GM23248 (cell line): ENCODE results near the gene SUMF1. TPM values are rescaled to one million over a fixed set of nuclear protein-coding genes. Genes with fewer than 3 reads are reported as not detected.
A peak's percentile ranks its signal among the peaks of the same experiment; 100 is the strongest.

Source experiments
- DNase-seq: peaks from one replicate; pipeline ENCODE4 v3.0.0-alpha.2; 2015
- H2AFZ ChIP-seq: fragments of 200-600 bp; sonication (generic); 2 replicates; pipeline ENCODE4 v1.6.1; 2016; ENCODE audit warnings: antibody characterized with exemption
- H3F3A ChIP-seq: fragments of 200-600 bp; sonication (generic); 2 replicates; pipeline ENCODE4 v1.6.1; 2016; ENCODE audit warnings: mild to moderate bottlenecking, antibody characterized with exemption, mixed run types; ENCODE audit not compliant: insufficient read depth
- H3K27ac ChIP-seq: fragments of 200-600 bp; sonication (generic); 2 replicates; pipeline ENCODE4 v1.5.1; 2016; ENCODE audit warnings: mild to moderate bottlenecking
- H3K27me3 ChIP-seq: fragments of 200-600 bp; sonication (generic); replicated peaks from 2 replicates; pipeline ENCODE4 v1.6.1; 2016; ENCODE audit warnings: mild to moderate bottlenecking; ENCODE audit not compliant: insufficient read depth
- H3K36me3 ChIP-seq: fragments of 200-600 bp; sonication (generic); 2 replicates; pipeline ENCODE4 v1.6.1; 2016; ENCODE audit warnings: low read depth, mild to moderate bottlenecking
- H3K4me1 ChIP-seq: fragments of 200-600 bp; sonication (generic); 2 replicates; pipeline ENCODE4 v1.6.1; 2016; ENCODE audit warnings: mild to moderate bottlenecking; ENCODE audit not compliant: insufficient read depth
- H3K4me2 ChIP-seq: fragments of 200-600 bp; sonication (generic); one replicate; pipeline ENCODE4 v1.6.1; 2016; ENCODE audit warnings: mild to moderate bottlenecking; ENCODE audit not compliant: unreplicated experiment
- H3K4me3 ChIP-seq: fragments of 200-600 bp; sonication (generic); 2 replicates; pipeline ENCODE4 v1.5.1; 2016; ENCODE audit warnings: mild to moderate bottlenecking
- H3K79me2 ChIP-seq: fragments of 200-600 bp; sonication (generic); 2 replicates; pipeline ENCODE4 v1.6.1; 2016; ENCODE audit warnings: mild to moderate bottlenecking; ENCODE audit not compliant: insufficient read depth
- H3K9ac ChIP-seq: fragments of 200-600 bp; sonication (generic); 2 replicates; pipeline ENCODE4 v1.6.1; 2016; ENCODE audit warnings: mild to moderate bottlenecking
- H3K9me2 ChIP-seq: fragments of 200-600 bp; sonication (generic); 2 replicates; pipeline ENCODE4 v1.6.1; 2016; ENCODE audit warnings: mixed run types, mild to moderate bottlenecking, moderate library complexity; ENCODE audit not compliant: insufficient read depth
- H3K9me3 ChIP-seq: fragments of 200-600 bp; sonication (generic); one replicate; pipeline ENCODE4 v1.6.1; 2017; ENCODE audit warnings: low read depth
- H4K20me1 ChIP-seq: fragments of 200-600 bp; sonication (generic); 2 replicates; pipeline ENCODE4 v1.6.0; 2016; ENCODE audit not compliant: insufficient read depth
- EZH2 ChIP-seq: fragments of 200-600 bp; sonication (generic); IDR thresholded peaks from 2 replicates; pipeline ENCODE4 v1.6.1; 2018; ENCODE audit warnings: antibody characterized with exemption, mild to moderate bottlenecking; ENCODE audit not compliant: insufficient read depth, poor library complexity, severe bottlenecking
- EZH2phosphoT487 ChIP-seq: fragments of 200-600 bp; sonication (generic); IDR thresholded peaks from 2 replicates; pipeline ENCODE4 v1.6.1; 2018; ENCODE audit warnings: antibody characterized with exemption, moderate library complexity, mild to moderate bottlenecking, low read depth; ENCODE audit not compliant: insufficient read depth
- WGBS, 2 experiments: methylation state at CpG; one replicate each; pipeline ENCODE4 v1.1.6; 2015 to 2017; ENCODE audit warnings: low lambda C conversion rate in 2 of 2, low coverage in 1 of 2; ENCODE audit errors: missing lambda C conversion rate in 2 of 2; 5-methylcytosine and 5-hydroxymethylcytosine counted together
- in situ Hi-C: fragments of 300-500 bp; cut with MboI; formaldehyde crosslinking; loops from 2 replicates; pipeline ENCODE4 v1.15.0; 2020
- polyA plus RNA-seq: library from polyadenylated mRNA; unstranded; fragments of >200 nt; fragmentation: Nextera tagmentation; extraction: Ambion mirVana; gene quantifications from 2 replicates; pipeline ENCODE4 v1.2.1, GENCODE V29; 2016
- total RNA-seq: library from RNA; depleted of rRNA; stranded (reverse); fragments of >200 nt; shearing (Covaris generic); gene quantifications from 2 replicates; pipeline ENCODE4 v1.2.3, GENCODE V29; 2014

Gene SUMF1
- total and polyA plus RNA-seq, 2 experiments from 2014 or later, result 55.3 to 88.1 TPM

- Histone ChIP-seq H3K9ac (no peak overlapping the region), H3K4me2 (no peak overlapping the region), H4K20me1 (no peaks in the 10 kb centered on the region), H2AFZ (no peak overlapping the region), H3K27me3 (no peaks in the 10 kb centered on the region), H3K9me3 (no peaks in the 10 kb centered on the region), H3K9me2 (no peaks in the 10 kb centered on the region), H3K4me3 (no peak overlapping the region), H3K27ac (no peak overlapping the region), H3K36me3 (no peaks in the 10 kb centered on the region), H3K79me2 (no peaks in the 10 kb centered on the region), H3K4me1 (peaks cover 3% of the 10 kb centered on the region; the same call in 1 of the 2 replicates), H3F3A (no peaks in the 10 kb centered on the region)
- no peak for TF ChIP-seq EZH2phosphoT487
- no peak for TF ChIP-seq EZH2
- in situ Hi-C loops, result no loop called here
- DNase-seq, result peak; percentile 3
- 51 to 66% methylated on average over 4 of the region's 4 CpGs for WGBS, 2 experiments
Measured at GRCh38 chr3:4398120-4398940, 68.7 kb downstream of the SUMF1 start.

- WGBS, 2 experiments, result 69 to 84% methylated on average over 1 of the region's 1 CpG
- Histone ChIP-seq H3K36me3 (no peaks in the 10 kb centered on the region), H4K20me1 (no peaks in the 10 kb centered on the region), H2AFZ (no peak overlapping the region), H3F3A (no peaks in the 10 kb centered on the region), H3K9me2 (no peaks in the 10 kb centered on the region), H3K79me2 (no peaks in the 10 kb centered on the region), H3K27ac (no peak overlapping the region), H3K4me2 (no peak overlapping the region), H3K9ac (no peak overlapping the region), H3K27me3 (no peaks in the 10 kb centered on the region), H3K4me1 (peaks cover 3% of the 10 kb centered on the region; the same call in 1 of the 2 replicates), H3K4me3 (no peak overlapping the region), H3K9me3 (no peaks in the 10 kb centered on the region)
- DNase-seq, result no peak
- TF ChIP-seq EZH2phosphoT487, result no peak
- no peak for TF ChIP-seq EZH2
- in situ Hi-C loops, result no loop called here
Measured at GRCh38 chr3:4397466-4397865, 69.6 kb downstream of the SUMF1 start.

- in situ Hi-C loops, result no loop called here
Measured at GRCh38 chr3:4396542-4396941, 70.5 kb downstream of the SUMF1 start.

GRCh38 chr3:4396006-4396405, 71.1 kb downstream of the SUMF1 start:
- WGBS, 2 experiments, result 95 to 96% methylated on average over 5 of the region's 5 CpGs
- H3K9me3 ChIP-seq, result no peaks in the 10 kb centered on the region
- no peak overlapping the region for H3K4me2 ChIP-seq
- H3K4me1 ChIP-seq, result peaks cover 3% of the 10 kb centered on the region; the same call in 1 of the 2 replicates
- in situ Hi-C loops, result no loop called here
- no peaks in the 10 kb centered on the region for H3K27me3 ChIP-seq
- TF ChIP-seq EZH2phosphoT487 (no peak), EZH2 (no peak)
- no peak for DNase-seq
- no peaks in the 10 kb centered on the region for H3K79me2 ChIP-seq
- no peak overlapping the region for H2AFZ ChIP-seq
- H3K27ac ChIP-seq, result no peak overlapping the region
- no peak overlapping the region for H3K9ac ChIP-seq
- H4K20me1 ChIP-seq, result no peaks in the 10 kb centered on the region
- H3K9me2 ChIP-seq, result no peaks in the 10 kb centered on the region
- no peak overlapping the region for H3K4me3 ChIP-seq
- H3K36me3 ChIP-seq, result no peaks in the 10 kb centered on the region
- no peaks in the 10 kb centered on the region for H3F3A ChIP-seq

More at GRCh38 chr3:4396542-4396941, 70.5 kb downstream of the SUMF1 start:
- Histone ChIP-seq H3K4me1 (peaks cover 3% of the 10 kb centered on the region; the same call in 1 of the 2 replicates), H3K36me3 (no peaks in the 10 kb centered on the region), H3K9me2 (no peaks in the 10 kb centered on the region), H3F3A (no peaks in the 10 kb centered on the region), H3K27me3 (no peaks in the 10 kb centered on the region), H3K27ac (no peak overlapping the region), H4K20me1 (no peaks in the 10 kb centered on the region), H3K79me2 (no peaks in the 10 kb centered on the region), H2AFZ (no peak overlapping the region), H3K9ac (no peak overlapping the region), H3K9me3 (no peaks in the 10 kb centered on the region), H3K4me2 (no peak overlapping the region), H3K4me3 (no peak overlapping the region)
- no peak for TF ChIP-seq EZH2
- TF ChIP-seq EZH2phosphoT487, result no peak
- DNase-seq, result no peak
- 78 to 89% methylated on average over 1 of the region's 1 CpG for WGBS, 2 experiments
